ENCODE measurements around the gene SFTA2.

DNA sequence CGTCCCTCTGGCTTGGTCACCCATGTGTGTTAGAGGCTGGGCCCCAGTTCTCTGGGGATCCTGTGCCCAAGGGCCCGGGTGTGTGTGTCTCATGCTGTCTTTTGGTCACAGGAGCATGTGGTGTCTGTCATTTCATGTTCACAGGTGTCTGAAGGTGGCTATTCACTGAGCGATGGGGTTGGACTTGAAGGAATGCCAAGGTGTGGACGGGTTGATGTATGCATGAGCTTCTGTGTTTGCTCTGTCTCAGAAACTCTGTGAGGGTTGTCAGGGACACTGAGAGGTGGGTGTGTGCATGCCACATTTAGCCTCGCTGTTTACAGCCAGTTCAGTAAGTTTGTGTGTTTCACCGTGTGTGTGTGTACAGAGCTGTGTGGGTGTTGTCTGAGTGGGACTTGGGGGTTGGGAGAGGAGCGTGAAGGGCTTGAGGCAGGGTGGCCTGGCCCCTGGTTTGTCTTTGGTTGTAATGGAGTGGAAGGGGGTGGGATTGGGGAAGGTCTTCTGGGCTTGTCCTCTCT, 46.4 kb downstream of the SFTA2 start:
- TF ChIP-seq CTCF (IDR thresholded peaks at IDR 0.05): no peak
- TF ChIP-seq POLR2A (IDR thresholded peaks at IDR 0.05): peak; percentile 47
